Neural crest cell (in vitro differentiated cells): ENCODE results near the gene GLCE. TPM values are rescaled to one million over a fixed set of nuclear protein-coding genes. Genes with fewer than 3 reads are reported as not detected.

ENCODE experiments used
- DNase-seq: peaks from one replicate; pipeline ENCODE4 v3.0.0; 2021; ENCODE audit warnings: low read depth, mixed read lengths, low spot score
- H3K27ac Mint-ChIP-seq: one replicate; pipeline ENCODE4 v1.8.0; 2021; ENCODE audit warnings: mild to moderate bottlenecking, mixed read lengths; ENCODE audit not compliant: unreplicated experiment
- H3K27me3 Mint-ChIP-seq: 2 replicates; pipeline ENCODE4 v1.8.0; 2021; ENCODE audit warnings: low read depth, mild to moderate bottlenecking, mixed read lengths
- H3K36me3 Mint-ChIP-seq: 2 replicates; pipeline ENCODE4 v1.8.0; 2021; ENCODE audit warnings: low read depth, mild to moderate bottlenecking, mixed read lengths
- H3K4me1 Mint-ChIP-seq: 2 replicates; pipeline ENCODE4 v1.8.0; 2021; ENCODE audit warnings: mixed read lengths
- H3K4me3 Mint-ChIP-seq: one replicate; pipeline ENCODE4 v1.8.0; 2021; ENCODE audit warnings: mild to moderate bottlenecking, mixed read lengths
- H3K9me3 Mint-ChIP-seq: 2 replicates; pipeline ENCODE4 v1.8.0; 2021; ENCODE audit warnings: mixed read lengths
- CTCF ChIP-seq: fragments of 200-600 bp; sonication (generic); conservative IDR thresholded peaks from 2 replicates; pipeline ENCODE4 v1.5.0; 2021; ENCODE audit warnings: antibody characterized with exemption, mild to moderate bottlenecking
- total RNA-seq: library from RNA; stranded (reverse); gene quantifications from 2 replicates; pipeline ENCODE4 v1.2.1, GENCODE V29; 2021

The GLCE gene
- total RNA-seq, 1 donor from 2014 or later, result 17.8 TPM

GRCh38 chr15:69253156-69253555 is 92.7 kb downstream of the GLCE start:
- Mint-ChIP-seq H3K9me3 (no peaks in the 10 kb centered on the region), H3K27me3 (no peaks in the 10 kb centered on the region), H3K4me3 (no peak overlapping the region), H3K36me3 (peaks cover 7% of the 10 kb centered on the region), H3K27ac (no peak overlapping the region), H3K4me1 (peaks cover 11% of the 10 kb centered on the region)
- TF ChIP-seq CTCF, result no peak
- DNase-seq, result no peak

- Mint-ChIP-seq H3K27ac (no peak overlapping the region), H3K4me1 (no peaks in the 10 kb centered on the region), H3K36me3 (no peaks in the 10 kb centered on the region), H3K27me3 (no peaks in the 10 kb centered on the region), H3K9me3 (no peaks in the 10 kb centered on the region), H3K4me3 (no peak overlapping the region)
- TF ChIP-seq CTCF, result peak; percentile 69
- DNase-seq, result no peak
Measured at GRCh38 chr15:69265347-69265955, 105.0 kb downstream of the GLCE start.

- no peak overlapping the region for H3K4me3 Mint-ChIP-seq
- H3K9me3 Mint-ChIP-seq, result no peaks in the 10 kb centered on the region
- DNase-seq, result no peak
- H3K36me3 Mint-ChIP-seq, result peaks cover 2% of the 10 kb centered on the region
- no peaks in the 10 kb centered on the region for H3K27me3 Mint-ChIP-seq
- peaks cover 20% of the 10 kb centered on the region for H3K4me1 Mint-ChIP-seq
- no peak overlapping the region for H3K27ac Mint-ChIP-seq
- TF ChIP-seq CTCF, result no peak
Measured at GRCh38 chr15:69271217-69271616, 110.8 kb downstream of the GLCE start.

DNA sequence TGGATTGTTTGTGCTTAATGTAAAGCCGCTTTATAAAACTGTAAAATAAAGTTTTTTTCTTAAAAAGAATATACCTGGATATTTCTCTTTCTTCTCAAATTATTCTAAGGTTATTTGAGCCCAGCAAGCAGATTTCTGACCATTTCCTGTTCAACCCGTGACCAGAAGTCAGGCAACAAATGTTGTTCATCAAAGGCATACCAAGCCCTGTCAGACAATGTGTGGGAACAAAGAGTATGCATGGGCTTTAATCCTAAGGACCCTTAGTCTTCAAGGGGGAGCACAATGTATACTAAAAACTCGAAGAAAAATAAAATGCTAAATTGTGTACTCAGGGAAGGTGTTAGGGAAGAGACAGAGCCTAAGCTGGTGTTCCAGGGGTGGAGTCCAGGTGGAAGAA is 111.7 kb downstream of the GLCE start:
- TF ChIP-seq CTCF, result no peak
- Mint-ChIP-seq H3K27me3 (no peaks in the 10 kb centered on the region), H3K4me3 (no peak overlapping the region), H3K27ac (no peak overlapping the region), H3K36me3 (peaks cover 2% of the 10 kb centered on the region), H3K9me3 (no peaks in the 10 kb centered on the region), H3K4me1 (peaks cover 20% of the 10 kb centered on the region)
- DNase-seq, result no peak

- no peak for DNase-seq
- no peaks in the 10 kb centered on the region for H3K9me3 Mint-ChIP-seq
- H3K27me3 Mint-ChIP-seq, result no peaks in the 10 kb centered on the region
- TF ChIP-seq CTCF, result no peak
- H3K36me3 Mint-ChIP-seq, result peaks cover 2% of the 10 kb centered on the region
- no peak overlapping the region for H3K4me3 Mint-ChIP-seq
- H3K4me1 Mint-ChIP-seq, result peaks cover 20% of the 10 kb centered on the region
- H3K27ac Mint-ChIP-seq, result no peak overlapping the region
Measured at GRCh38 chr15:69272891-69273290, 112.5 kb downstream of the GLCE start.
